ENCODE results near the gene DYNC1LI2.

DYNC1LI2 gene

GRCh38 chr16:66740533-66740932 is 10.9 kb downstream of the DYNC1LI2 start:
- DNase-seq (ENCODE audit: low read depth, low spot score) = no peak

- DNase-seq (ENCODE audit: low read depth, low spot score) = no peak
Measured at GRCh38 chr16:66740010-66740409, 11.4 kb downstream of the DYNC1LI2 start.

- no peak for DNase-seq (ENCODE audit: low read depth, low spot score)
Measured at GRCh38 chr16:66735891-66736290, 15.5 kb downstream of the DYNC1LI2 start.

GRCh38 chr16:66731101-66731500 is 20.3 kb downstream of the DYNC1LI2 start:
- DNase-seq (ENCODE audit: low read depth, low spot score) = no peak

- no peak for DNase-seq (ENCODE audit: low read depth, low spot score)
Measured at GRCh38 chr16:66728804-66729203, 22.6 kb downstream of the DYNC1LI2 start.

- DNase-seq (ENCODE audit: low read depth, low spot score) = no peak
Measured at GRCh38 chr16:66728117-66728787, 23.2 kb downstream of the DYNC1LI2 start.

GRCh38 chr16:66720766-66721165 is 30.6 kb downstream of the DYNC1LI2 start:
- no peak for DNase-seq (ENCODE audit: low read depth, low spot score)

- DNase-seq (ENCODE audit: low read depth, low spot score) = no peak
Measured at GRCh38 chr16:66719246-66719645, 32.2 kb downstream of the DYNC1LI2 start.

GRCh38 chr16:66717776-66718175 is 33.6 kb downstream of the DYNC1LI2 start:
- DNase-seq (ENCODE audit: low read depth, low spot score) = no peak

GRCh38 chr16:66717112-66717675 is 34.2 kb downstream of the DYNC1LI2 start:
- no peak for DNase-seq (ENCODE audit: low read depth, low spot score)

- DNase-seq (ENCODE audit: low read depth, low spot score) = no peak
Measured at GRCh38 chr16:66714654-66715307, 36.6 kb downstream of the DYNC1LI2 start.

- no peak for DNase-seq (ENCODE audit: low read depth, low spot score)
Measured at GRCh38 chr16:66714062-66714461, 37.3 kb downstream of the DYNC1LI2 start.

GRCh38 chr16:66713076-66713475 is 38.3 kb downstream of the DYNC1LI2 start:
- no peak for DNase-seq (ENCODE audit: low read depth, low spot score)

GRCh38 chr16:66712512-66712911 is 38.9 kb downstream of the DYNC1LI2 start:
- DNase-seq (ENCODE audit: low read depth, low spot score) = no peak

GRCh38 chr16:66711581-66711980 is 39.8 kb downstream of the DYNC1LI2 start:
- no peak for DNase-seq (ENCODE audit: low read depth, low spot score)

- DNase-seq (ENCODE audit: low read depth, low spot score) = no peak
Measured at GRCh38 chr16:66706506-66706880, 44.9 kb downstream of the DYNC1LI2 start.

- no peak for DNase-seq (ENCODE audit: low read depth, low spot score)
Measured at GRCh38 chr16:66705790-66706505, 45.5 kb downstream of the DYNC1LI2 start.

GRCh38 chr16:66703406-66704215 is 47.8 kb downstream of the DYNC1LI2 start:
- DNase-seq (ENCODE audit: low read depth, low spot score) = no peak

- DNase-seq (ENCODE audit: low read depth, low spot score) = no peak
Measured at GRCh38 chr16:66701516-66701915, 49.9 kb downstream of the DYNC1LI2 start.

GRCh38 chr16:66701026-66701425 is 50.4 kb downstream of the DYNC1LI2 start:
- DNase-seq (ENCODE audit: low read depth, low spot score) = no peak

GRCh38 chr16:66699898-66700297 is 51.5 kb downstream of the DYNC1LI2 start:
- no peak for DNase-seq (ENCODE audit: low read depth, low spot score)

- DNase-seq (ENCODE audit: low read depth, low spot score) = no peak
Measured at GRCh38 chr16:66698046-66698445, 53.4 kb downstream of the DYNC1LI2 start.
